Stimulated activated CD4-positive, alpha-beta T cell treated with anti-CD3 and anti-CD28 coated beads, Interleukin-1b, Interleukin-23, amount 100 ng/mL, for 1 hour (primary cell): ENCODE measurements around the gene CCDC92B.

ENCODE experiments used
- DNase-seq, 2 donors: peaks; one replicate each; pipeline ENCODE4 v3.0.0-alpha.2; 2020; ENCODE audit warnings: low read depth in 2 of 2

CCDC92B gene

GRCh38 chr17:2778489-2778888 lies 29.0 kb upstream of the CCDC92B start:
- DNase-seq: no peak

DNA sequence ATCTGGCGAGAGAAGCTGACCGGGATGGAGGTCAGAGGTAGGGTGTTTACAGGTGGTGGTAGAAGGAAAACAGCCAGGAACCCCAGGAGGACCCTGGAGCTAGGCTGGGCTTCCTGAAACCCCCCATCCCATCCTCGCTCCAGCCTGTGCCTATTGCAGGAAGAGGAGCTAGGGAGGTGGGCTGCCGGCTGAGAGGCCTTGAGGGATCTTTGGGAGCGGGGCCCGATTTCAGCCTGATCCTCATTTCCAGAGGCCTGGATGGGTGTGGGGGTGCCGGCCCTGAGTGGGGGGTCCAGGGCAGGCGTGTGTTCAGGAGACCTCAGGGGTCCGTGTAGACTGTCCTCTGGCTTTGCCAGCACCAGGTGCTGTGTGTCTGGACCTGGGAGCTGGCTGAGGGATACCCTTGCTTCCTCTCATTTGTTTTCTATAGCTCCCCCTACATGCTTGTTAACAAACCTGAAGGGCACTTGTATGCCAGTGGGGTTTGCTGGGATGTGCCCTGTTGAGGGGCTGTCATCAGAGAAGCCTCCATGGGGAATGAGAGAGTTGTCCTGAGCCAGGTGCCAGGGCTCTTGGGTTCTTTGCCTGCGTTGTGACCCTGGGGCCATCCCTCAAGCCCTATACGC lies 27.9 kb upstream of the CCDC92B start:
- no peak for DNase-seq

DNA sequence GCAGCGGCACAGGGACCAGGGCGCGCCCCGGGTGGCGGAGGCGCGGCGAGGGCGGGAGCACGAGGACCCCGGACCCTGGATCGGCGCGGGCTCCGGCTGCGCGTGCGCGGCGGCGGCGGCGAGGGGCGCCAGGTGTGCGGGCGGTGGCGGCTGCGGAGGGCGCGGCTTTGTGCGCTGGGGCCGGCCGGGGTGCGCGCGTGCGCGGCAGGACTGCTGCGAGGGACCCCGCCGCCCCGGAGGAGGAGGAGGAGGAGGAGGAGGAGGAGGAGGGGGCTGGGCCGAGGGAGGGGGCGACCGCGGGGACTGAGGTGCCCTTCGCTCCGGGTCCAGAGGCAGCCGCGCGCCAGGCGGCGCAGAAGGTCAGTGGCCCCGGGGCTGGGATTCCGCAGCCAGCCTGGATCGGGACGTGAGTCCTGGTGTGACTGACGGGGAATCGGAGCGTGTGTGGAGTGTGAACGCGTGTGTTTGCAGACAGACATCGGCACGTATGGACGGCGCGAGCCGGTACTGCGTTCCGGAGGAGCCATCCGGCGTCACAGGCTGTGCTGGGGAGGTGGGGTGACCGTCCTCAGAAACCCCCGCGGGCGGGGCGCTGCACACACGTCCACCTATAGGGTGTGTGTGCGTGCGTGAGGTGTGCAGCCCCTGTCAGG lies 27.3 kb upstream of the CCDC92B start:
- DNase-seq: no peak

GRCh38 chr17:2775206-2775605 lies 25.8 kb upstream of the CCDC92B start:
- no peak for DNase-seq

- no peak for DNase-seq
Measured at GRCh38 chr17:2770129-2770528, 20.7 kb upstream of the CCDC92B start.

GRCh38 chr17:2758870-2759269 lies 9.4 kb upstream of the CCDC92B start:
- no peak for DNase-seq

DNA sequence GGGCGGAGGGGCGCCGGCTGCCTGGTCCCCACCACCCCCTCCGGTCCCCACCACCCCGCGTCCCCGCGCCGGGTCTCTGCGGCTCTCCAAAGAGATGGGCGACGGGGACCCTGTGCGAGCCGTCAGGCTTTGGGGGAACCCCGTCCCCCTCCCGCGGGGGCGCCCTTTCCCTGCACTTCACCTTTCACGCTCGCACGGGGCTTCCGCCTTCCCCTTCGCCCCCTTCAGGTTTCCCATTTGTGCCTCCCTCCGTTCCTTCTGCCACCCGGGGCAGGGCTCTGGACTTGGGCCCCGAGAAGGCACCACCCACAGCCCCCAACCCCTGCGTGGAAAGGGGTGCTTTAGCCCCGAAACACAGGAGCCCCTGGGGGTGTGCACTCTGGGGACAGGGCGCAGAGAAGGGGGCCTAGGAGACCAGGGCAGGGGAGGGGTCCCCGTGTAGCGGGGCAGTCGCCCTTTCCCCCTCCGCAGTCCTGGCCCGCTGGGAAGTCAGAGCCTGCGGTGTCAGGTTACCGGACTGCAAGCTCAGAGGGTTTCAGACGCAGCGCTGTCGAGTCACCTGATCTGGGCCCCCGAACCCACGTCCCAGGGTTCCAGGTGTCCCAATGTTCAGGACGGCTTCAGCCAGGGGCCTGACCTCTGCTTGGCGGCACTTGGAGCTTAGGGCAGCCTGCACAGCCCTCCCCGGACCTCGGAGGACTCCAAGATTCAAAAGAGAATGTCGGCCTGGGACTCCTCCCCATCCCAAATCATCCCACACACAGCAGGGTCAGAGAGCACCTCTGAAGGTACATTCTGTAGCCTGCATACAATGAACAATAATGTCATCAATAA lies 6.7 kb upstream of the CCDC92B start:
- no peak for DNase-seq

GRCh38 chr17:2751491-2751890 lies 2.0 kb upstream of the CCDC92B start:
- DNase-seq: no peak

DNA sequence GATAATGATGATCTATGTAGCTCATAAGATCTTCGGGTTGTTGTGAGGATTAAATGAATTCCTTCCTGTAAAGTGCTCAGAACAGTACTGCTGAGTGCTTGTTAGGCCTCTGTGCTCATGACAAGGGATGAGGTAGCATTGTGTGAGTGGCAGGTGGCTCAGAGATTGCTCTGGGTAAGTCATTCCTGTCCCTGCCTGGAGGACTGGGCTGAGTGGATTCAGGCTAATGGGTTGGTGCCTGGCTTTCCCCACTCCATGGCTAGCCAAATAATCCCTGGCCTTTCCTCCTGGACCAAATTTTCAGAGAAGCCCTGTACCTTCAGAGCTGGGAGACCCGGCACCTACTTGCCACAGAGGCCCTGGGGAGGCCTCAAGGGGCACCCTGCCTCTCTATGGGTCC lies 1.3 kb upstream of the CCDC92B start:
- no peak for DNase-seq

DNA sequence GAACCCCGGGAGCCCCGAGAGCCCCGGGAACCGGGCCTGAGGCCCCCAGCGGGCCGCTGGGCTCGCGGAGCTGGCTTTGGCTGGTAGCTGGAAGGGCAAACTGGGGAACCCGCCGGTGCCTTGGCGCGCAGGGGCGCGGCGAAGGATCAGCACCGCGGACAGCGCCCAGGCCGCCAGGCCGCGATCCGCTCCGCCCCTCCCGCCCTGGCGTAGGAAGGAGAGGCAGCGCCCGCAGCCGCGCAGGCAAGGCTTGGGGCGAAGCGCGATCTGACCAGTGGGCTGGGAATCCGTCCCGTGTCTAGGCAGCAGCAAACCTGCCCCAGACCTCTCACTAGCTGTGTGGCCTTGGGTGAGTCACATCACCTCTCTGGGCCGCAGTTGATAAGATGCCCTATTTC lies 331 bp upstream of the CCDC92B start:
- DNase-seq: peak; percentile 36 to 52

DNA sequence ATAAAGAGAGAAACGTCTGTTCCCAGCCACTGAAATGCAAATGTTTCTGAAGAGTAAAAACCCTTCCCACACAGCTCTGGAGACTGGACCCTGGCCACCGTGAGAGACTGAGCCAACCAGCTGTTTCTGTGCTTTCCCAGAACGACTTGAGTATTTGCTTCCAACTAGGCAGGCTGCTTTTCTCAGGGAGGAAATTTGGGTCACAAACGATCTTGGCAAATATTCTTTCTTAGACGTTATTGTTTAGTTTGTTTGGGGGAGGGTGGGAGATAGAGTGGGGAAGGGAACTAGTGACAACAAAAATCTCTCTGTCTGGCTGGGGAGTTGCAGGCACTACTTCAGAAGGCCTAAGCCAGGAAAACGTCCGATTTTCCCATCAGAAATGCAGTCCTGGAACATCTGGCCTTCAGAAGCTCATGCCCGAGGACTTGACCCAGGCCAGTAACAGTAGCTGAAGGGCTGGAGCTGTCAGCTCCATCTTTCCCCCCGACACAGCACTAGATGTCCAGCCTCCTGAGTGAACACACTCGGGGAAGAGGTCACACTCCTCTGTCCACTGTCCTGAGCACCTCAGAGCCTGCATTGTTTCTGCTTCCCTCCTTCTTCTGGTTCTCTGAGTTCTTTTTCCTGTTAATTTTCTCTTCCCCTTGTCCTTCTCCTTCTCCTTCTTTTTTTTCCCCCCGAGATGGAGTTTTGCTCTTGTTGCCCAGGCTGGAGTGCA lies 4.0 kb downstream of the CCDC92B start:
- DNase-seq: no peak

GRCh38 chr17:2737693-2738092 lies 11.8 kb downstream of the CCDC92B start:
- no peak for DNase-seq

DNA sequence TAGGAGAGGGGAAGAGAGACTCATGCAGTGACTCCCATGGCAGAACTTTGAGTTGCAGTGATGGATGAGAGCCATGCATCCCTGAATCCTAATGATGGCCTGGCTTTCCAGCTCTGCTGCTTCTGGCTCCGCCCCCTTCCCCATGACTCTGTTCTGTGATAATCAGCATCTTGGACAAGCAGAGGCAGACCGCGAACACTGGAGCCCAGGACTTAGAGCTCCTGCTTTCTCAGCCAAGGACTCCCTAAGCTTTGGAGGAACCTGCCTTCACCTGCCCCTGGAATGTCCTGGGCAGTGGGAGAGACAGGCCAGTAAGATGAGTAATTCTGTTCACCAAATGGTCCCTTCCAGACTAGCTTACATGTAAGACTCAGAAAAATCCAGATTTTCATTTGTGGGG lies 12.5 kb downstream of the CCDC92B start:
- DNase-seq: no peak

GRCh38 chr17:2735896-2736295 lies 13.6 kb downstream of the CCDC92B start:
- no peak for DNase-seq

- no peak for DNase-seq
Measured at GRCh38 chr17:2734939-2735338, 14.5 kb downstream of the CCDC92B start.

GRCh38 chr17:2731807-2732206 lies 17.6 kb downstream of the CCDC92B start:
- DNase-seq: no peak

GRCh38 chr17:2730764-2731353 lies 18.6 kb downstream of the CCDC92B start:
- no peak for DNase-seq

GRCh38 chr17:2724784-2725164 lies 24.7 kb downstream of the CCDC92B start:
- no peak for DNase-seq

GRCh38 chr17:2723997-2724783 lies 25.3 kb downstream of the CCDC92B start:
- no peak for DNase-seq

GRCh38 chr17:2723505-2723996 lies 25.9 kb downstream of the CCDC92B start:
- no peak for DNase-seq

- DNase-seq: no peak
Measured at GRCh38 chr17:2722611-2723010, 26.8 kb downstream of the CCDC92B start.
